Suppressor macrophage treated with lipopolysaccharide for 1 hour (primary cell): ENCODE data around the gene LRRC8A.

Source experiments
- DNase-seq, 3 donors: peaks; one replicate each; pipeline ENCODE4 v3.0.0-alpha.2; 2020 to 2022

The LRRC8A gene

DNA sequence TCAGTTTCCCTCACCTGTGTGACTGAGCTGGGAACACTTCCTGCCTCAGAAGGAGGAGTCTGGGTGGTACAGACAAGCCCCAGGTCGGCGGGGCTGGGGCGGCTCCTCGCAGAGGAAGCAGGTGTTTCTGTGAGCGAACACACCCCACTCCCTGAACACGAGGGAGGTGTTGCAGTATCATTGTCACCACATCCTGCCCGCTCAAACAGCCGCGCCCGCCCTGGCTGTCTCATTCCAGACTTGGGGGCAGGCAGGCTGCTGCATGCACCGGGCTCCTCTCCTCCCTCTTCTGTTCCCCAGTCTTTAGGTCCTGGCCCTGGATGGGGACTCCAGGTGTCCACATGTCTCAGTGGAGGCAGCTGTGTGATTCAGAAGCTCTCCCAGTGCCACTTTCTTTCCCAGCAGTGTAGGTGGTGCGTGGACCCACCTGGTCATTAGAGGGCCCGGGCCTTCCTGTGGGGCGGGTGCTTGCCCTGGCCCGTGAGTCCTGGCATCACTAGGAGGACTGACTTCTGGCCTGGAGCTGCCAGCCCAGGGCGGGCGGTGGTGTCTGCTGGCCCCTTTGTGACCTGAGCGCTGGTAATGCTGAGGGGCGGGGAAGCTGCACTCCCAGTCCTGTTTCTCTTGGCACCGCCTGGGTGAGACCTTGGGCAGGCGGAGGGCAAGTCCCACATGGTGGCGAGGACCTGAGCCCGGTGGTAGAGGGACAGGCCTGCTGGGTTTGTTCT lies 20.6 kb downstream of the LRRC8A start:
- DNase-seq, result no peak

DNA sequence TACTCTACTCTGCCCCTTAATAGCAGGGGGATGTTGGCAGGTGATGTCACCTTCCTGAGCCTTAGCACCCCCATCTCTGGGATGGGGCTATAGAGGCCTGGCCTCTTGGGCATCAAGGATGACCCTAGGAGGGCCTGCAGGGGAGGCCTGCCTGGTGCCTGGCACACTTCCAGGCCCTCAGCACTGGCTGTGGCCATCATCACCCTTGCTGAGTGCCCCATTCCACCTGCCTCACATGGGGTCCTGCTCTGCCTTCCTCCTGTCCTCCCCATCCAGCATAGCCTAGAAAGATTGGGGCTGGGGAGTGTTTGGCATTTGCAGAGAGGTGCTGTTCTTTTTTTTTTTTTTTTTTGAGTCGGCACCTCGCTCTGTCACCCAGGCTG lies 21.1 kb downstream of the LRRC8A start:
- no peak for DNase-seq

DNA sequence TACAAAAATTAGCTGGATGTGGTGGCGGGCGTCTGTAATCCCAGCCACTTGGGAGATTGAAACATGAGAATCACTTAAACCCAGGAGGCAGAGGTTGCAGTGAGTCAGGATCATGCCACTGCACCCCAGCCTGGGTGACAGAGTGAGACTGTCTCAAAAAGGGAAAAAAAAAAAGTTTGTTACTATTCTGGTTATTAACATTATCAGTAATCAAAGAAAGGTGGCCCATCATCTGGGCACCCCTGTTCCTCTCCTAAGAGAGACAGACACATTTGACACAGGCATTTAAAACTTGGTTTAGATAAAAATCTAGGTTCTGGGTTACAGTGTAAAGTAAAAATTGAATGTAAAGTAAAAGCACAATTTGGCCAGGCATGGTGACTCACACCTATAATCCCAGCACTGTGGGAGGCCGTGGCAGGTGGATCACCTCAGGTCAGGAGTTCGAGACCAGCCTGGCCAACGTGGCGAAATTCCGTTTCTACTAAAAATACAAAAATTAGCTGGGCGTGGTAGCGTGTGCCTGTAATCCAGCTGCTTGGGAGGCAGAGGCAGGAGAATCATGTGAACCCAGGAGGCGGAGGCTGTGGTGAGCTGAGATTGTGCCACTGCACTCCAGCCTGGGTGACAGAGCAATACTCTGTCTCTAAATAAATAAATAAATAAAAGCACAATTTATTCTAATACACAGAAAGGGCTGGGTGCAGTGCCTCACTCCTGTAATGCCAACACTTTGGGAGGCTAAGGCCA lies 22.1 kb downstream of the LRRC8A start:
- DNase-seq, result peak in 1 of 3 donors; percentile 25

DNA sequence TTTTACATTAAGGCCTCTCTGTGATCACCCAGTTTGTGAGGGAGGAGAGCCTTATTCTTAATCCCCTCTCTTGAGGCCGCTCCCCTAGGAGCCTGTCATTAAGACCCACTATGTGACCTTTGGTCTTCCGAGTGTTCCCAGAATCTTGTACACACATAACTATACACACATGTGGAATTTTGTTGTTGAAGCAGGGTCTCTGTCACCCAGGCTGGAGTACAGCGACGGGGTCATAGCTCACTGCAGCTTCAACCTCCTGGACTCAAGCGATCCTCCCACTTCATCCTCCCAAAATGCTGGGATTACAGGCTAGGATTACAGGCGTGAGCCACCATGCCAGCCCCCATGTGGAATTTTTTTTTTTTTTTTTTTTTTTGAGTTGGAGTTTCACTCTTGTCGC lies 24.0 kb downstream of the LRRC8A start:
- DNase-seq, result no peak

DNA sequence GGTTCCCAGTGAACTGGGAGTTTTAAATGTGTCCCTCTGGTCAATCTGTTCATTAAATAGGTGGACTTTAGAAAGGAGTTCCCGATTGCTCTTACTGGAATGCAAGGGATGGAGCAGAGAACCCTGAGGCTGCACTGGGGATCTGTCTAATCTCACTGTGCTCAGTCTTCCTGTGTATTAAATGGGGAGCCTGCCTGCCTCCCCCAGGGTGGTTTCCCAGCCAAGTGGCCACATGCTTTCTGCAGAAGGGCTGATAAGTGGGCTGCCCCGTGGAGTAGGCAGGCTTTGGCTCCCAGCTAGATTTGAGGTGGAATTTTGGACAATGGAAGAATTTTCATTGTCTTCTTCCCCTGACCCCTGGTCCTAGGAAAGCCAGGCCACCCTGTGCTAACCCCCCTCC lies 24.8 kb downstream of the LRRC8A start:
- no peak for DNase-seq

DNA sequence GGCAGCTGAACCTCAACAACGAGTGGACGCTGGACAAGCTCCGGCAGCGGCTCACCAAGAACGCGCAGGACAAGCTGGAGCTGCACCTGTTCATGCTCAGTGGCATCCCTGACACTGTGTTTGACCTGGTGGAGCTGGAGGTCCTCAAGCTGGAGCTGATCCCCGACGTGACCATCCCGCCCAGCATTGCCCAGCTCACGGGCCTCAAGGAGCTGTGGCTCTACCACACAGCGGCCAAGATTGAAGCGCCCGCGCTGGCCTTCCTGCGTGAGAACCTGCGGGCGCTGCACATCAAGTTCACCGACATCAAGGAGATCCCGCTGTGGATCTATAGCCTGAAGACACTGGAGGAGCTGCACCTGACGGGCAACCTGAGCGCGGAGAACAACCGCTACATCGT lies 26.4 kb downstream of the LRRC8A start:
- DNase-seq, result no peak

DNA sequence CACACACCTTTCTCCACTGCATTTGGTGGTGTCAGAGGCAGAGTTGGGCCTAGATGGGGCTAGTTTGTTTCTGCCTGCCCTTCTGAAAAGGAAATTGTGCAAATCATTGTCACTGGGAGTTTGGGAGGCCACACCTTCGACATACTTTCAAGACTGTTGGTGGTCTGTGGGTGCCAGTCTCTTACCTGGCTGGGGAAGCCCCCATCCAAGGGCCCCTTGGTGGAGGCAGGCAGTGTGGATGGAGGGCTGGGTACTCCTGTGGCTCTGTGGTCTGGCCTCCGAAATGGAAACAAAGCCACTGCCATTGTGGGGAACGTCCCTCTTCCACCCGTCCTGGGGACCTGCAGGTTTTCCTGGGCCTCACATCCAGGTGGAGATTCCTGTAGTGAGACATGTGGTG lies 27.9 kb downstream of the LRRC8A start:
- DNase-seq, result no peak

DNA sequence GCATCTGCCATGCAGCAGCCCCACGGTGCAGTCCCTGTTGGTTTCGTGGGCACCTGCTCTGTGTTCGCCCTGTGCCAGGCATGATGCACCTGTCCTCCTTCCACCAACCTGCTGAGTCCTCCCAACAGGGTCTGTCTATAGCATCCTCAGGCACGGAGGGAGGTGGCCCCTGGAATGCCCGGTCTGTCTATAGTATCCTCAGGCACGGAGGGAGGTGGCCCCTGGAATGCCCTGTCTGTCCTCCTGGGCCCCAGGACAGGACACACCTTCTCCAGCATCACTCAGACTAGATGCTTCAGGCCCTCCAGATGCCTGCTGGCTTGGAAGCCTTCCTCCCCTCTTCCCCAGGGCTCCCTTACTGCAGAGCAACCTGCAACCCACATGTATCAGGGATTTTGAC lies 29.0 kb downstream of the LRRC8A start:
- no peak for DNase-seq

DNA sequence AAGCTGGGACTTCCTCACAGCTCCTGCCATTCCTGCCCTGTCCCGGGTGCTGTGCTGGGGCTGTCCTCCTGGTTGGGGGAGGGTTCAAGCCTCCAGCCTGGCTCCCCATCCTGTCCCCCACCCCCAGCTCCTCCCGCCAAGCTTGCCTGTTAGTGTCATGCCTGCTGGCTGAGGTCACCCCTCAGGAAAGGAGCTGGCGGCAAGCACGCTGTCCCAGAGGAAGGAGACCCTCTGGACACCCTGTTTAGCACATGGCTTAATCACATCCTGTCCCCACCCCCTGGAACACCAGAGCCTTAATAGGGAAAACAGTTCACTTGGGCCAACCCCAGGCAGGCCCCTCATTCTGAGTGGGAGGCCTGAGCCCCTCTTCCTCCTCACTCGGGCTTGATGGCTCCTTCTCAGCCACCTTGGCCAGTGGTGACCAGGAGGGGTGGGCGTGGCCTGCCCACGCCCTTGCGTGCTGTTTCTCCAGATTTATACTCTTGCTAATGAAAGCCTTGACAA lies 29.6 kb downstream of the LRRC8A start:
- peak in 1 of 3 donors; percentile 64 for DNase-seq

DNA sequence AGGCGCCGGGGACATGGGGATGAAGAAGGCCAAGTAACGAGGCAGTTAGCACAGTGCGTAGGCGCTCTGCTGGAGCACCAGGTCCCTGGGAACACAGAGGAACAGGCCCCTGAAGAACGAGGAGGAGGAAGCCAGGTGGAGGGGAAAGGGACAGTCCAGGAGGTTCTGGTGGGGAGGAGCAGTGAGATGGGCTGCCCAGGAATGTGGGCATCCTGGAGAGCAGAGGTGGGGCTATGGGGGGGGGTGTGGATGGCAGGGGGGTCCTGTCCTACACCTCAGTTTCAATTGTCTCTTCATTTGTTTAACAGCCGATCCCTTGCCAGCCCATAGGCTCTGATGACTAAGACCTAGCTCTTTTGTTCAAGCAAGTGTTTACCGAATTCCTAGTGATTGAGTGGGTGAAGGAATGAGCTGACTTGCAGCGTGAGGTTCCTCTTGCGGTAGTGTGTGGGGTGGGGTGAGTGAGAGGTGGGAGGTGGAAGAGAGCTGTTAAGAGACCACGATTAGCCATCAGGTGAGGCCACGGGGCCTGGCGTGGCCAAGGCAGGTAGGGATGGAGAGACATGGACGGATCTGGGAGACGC lies 30.4 kb downstream of the LRRC8A start:
- DNase-seq, result peak; percentile 60 to 63 (median 62)

DNA sequence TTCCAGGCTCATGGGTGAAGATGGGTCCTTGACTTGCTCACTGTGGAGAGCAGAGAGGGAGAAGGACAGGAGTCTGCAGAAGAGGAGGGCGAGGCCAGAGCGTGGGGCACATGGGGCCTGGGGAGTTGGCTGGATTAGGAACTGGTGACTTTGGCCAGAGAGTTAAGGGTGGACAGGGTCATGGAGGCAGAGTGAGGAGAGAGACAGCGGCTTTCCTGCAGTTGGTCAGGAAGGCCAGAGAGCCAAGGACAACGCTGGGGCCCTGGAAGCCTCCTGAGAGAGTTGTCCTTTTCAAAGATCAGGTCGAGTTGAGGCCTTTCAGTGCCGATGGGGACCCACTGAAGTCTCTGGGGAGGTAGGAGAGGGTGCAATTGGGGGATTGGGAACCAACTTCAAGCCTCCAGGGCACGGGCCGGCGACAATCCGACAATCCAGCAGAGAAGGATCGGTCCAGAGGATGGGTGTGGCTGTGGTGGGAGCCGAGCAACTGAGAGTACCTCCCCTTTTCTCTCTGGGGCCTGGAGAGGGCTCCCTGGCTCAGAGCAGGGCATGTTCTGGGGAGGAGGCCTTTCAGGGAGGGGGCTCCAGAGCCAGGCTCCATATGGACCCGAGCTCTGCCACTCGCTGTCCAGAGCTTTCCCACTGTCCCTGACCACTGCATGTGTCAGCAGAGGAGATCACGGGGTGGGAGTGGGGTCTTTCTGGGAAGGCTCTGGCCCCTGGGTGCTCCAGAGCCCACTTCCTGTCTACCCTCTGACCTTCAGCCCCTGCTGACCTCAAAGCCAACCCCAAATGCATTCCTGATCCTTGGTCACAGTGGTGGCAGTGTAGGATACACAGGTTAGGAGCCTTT lies 31.3 kb downstream of the LRRC8A start:
- DNase-seq, result no peak

DNA sequence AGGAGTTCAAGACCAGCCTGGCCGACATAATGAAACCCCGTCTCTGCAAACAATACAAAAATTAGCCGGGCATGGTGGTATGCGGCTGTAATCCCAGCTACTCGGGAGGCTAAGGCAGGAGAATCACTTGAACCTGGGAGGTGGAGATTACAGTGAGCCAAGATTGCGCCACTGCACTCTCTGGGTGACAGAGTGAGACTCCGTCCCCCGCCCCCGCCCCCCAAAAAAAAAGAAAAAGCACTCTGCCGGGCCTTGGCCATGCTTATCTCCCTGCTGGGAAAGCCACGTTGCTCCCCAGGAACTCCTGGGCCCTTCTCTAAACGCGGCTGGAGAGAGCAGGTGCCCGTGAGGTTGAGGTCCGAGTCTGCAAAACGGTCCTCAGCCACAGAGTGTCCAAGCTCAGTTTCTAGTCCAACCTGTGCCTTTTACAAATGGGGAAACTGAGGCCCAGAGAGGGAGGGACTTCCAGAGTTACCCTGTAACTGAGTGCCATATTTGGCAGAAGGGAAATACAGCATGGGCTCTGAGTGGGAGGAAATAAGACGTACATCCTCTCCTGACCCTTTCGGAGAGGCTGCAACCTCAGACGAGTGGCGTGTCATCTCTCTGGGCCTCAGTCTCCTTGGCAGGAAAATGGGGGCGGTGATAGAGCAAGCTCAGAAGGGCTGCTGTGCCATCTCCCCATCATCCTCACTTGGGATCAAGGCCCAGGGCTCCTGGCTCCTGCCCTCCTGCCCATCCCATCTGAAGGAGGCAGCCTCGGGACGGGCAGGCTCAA lies 32.3 kb downstream of the LRRC8A start:
- DNase-seq, result peak in 2 of 3 donors; percentile 27 to 32

DNA sequence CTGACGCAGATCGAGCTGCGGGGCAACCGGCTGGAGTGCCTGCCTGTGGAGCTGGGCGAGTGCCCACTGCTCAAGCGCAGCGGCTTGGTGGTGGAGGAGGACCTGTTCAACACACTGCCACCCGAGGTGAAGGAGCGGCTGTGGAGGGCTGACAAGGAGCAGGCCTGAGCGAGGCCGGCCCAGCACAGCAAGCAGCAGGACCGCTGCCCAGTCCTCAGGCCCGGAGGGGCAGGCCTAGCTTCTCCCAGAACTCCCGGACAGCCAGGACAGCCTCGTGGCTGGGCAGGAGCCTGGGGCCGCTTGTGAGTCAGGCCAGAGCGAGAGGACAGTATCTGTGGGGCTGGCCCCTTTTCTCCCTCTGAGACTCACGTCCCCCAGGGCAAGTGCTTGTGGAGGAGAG lies 34.3 kb downstream of the LRRC8A start:
- no peak for DNase-seq

DNA sequence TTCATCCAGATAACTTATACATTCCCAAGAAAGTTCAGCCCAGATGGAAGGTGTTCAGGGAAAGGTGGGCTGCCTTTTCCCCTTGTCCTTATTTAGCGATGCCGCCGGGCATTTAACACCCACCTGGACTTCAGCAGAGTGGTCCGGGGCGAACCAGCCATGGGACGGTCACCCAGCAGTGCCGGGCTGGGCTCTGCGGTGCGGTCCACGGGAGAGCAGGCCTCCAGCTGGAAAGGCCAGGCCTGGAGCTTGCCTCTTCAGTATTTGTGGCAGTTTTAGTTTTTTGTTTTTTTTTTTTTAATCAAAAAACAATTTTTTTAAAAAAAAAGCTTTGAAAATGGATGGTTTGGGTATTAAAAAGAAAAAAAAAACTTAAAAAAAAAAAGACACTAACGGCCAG lies 34.8 kb downstream of the LRRC8A start:
- DNase-seq, result no peak

DNA sequence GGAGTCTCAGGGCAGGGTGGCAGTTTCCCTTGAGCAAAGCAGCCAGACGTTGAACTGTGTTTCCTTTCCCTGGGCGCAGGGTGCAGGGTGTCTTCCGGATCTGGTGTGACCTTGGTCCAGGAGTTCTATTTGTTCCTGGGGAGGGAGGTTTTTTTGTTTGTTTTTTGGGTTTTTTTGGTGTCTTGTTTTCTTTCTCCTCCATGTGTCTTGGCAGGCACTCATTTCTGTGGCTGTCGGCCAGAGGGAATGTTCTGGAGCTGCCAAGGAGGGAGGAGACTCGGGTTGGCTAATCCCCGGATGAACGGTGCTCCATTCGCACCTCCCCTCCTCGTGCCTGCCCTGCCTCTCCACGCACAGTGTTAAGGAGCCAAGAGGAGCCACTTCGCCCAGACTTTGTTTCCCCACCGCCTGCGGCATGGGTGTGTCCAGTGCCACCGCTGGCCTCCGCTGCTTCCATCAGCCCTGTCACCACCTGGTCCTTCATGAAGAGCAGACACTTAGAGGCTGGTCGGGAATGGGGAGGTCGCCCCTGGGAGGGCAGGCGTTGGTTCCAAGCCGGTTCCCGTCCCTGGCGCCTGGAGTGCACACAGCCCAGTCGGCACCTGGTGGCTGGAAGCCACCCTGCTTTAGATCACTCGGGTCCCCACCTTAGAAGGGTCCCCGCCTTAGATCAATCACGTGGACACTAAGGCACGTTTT lies 35.4 kb downstream of the LRRC8A start:
- DNase-seq, result no peak

DNA sequence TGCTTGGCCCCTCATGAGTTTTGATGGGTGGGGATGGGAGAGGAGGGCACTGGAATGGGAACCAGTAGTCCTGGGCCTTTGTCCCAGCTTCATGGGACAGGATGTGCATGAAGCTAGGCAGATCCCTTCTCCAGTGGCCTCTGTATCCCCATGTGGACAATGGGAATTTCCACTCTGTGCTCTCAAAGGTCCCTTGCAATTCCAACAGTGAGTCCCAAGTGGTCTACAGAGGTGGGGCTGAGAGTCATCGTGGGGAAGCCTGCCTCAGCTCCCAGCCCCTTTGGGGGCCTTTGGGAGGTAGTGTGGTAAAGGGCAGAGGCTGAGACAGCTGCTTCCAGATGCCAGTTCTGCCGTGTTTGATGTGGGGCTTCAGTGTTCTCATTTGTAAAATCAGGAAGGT lies 37.0 kb downstream of the LRRC8A start:
- no peak for DNase-seq

DNA sequence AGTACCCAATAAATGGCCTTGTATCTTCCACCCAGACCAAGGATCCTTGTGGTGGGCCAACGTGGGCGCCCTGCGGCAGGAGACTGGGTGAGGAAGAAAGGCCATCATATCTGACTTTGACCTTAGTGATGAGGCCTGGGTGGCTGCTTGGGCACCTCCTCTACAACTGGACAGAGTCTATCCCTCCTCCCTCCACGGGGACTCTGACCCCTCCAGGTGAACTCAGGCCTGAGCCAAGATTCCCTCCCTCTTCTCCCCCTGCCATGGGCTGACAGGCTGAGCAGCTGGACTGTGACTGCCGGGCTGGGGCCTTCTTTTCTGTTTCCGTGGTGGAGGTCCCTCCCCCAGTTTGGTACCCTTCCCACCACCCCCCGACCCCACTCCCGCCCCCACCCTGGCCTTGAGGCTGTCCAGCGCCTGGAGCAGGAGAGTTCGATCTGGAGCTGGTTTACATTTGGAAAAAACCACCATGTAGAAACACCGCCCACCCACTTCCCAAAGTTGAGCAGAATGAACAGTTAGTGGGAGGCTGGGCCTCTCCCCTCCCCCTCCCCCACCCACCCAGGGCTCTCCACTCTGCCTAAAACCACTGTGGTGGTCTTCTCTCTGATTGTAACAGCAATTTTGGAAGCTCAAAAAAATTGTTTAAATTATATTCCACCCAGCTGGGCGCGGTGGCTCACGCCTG lies 37.6 kb downstream of the LRRC8A start:
- peak in 2 of 3 donors; percentile 41 to 51 for DNase-seq

DNA sequence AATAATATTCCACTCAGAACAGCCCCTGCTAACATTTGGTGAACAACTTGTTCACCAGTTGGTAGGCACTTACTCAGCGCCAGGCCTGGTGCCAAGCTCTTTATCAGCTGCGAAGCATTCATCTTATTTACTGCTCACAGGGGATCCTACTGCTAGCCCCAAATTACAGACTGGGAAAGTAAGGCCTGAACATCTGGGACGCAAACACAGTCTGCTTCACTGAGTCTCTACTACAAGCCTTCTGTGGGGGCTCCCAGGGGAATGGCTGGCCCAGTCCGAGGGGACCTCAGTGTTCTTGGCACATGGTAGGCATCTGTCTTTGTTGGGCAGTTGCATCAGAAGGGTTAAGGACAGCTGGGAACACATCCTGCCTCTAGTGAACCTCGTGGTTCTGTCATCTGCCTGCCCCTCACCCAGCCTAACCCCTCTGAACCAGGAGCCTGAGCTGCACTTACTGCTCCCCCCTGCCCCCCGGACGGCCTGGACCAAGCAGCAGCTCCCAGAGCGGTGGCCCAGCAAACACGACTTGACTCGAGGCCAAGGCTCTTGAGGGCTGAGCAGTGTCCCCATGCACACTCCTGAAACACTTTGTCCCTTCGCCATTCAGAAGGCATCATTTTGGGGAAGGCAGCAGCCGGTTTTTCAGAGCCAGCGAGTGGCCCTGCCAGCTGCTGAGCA lies 38.6 kb downstream of the LRRC8A start, which contains the start of gene PHYHD1:
PHYHD1 (plus strand) TSS at position 602 of the 678 bp plus-strand sequence. CDS start 1,342 bp downstream, outside the sequence.
- no peak for DNase-seq

DNA sequence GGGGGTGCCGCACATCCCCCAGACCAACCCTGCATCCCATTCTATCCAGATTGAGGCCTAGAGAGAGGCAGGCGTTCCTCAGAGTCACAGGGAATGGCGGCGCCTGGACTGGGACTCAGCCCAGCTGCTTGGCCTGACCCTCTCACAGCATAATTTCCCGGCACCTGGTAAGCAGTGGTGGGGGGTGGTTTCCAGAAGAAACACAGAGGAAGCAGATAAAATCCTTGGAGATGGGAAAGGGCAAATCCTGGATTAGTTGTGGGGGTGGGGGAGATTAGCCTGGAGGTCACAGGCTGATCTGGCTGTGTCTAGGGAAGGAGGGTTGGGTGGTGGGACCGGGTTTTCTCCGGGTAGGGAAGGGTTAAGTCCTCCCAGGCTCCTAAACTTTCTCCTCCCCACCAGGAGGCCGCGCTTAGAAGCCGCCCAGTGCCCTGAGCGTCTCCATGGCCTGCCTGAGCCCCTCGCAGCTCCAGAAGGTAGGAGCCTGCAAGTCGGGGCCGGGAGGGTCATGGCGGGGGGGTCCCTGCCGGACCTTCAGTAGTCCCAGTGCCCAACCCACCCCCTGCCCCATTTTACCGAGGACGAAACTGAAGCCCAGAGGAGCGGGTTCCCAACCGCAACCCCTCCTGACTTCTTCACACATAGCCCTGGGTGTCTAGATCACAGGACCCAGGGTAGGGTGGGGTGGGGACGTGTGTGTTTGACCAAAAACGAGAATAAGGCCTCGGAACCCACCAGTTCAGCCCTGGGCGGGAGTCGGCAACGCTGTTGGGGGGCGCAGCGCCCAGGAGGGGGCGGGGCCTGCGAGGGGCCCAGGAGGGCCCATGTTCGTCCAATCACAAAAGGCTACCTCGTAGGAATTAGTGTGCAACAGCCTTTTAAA lies 40.2 kb downstream of the LRRC8A start:
- DNase-seq, result peak in 1 of 3 donors; percentile 27
